ENCODE measurements around the gene PLEKHA8. TPM values are rescaled to one million over a fixed set of nuclear protein-coding genes. Genes with fewer than 3 reads are reported as not detected.

The PLEKHA8 gene
- total and polyA plus RNA-seq, 10 of the 15 experiments (the other 5 are each of a cell fraction or from before 2014, with no cell fraction given): 1.1 to 13.2 (median 5.7) TPM

GRCh38 chr7:30018451-30018850 is 9.8 kb upstream of the PLEKHA8 start:
- no peak for TF ChIP-seq USF2 (IDR thresholded peaks at IDR 0.05; ENCODE audit: borderline replicate concordance, low read depth, low read length)
- DNase-seq (ENCODE audit: low read depth, low spot score): no peak
- RAD21 ChIA-PET (ENCODE audit: unreplicated experiment): no interaction called here
- SMC1A ChIA-PET (ENCODE audit: uncharacterized antibody, unreplicated experiment): no interaction called here
- Histone ChIP-seq H3K27me3 (replicated peaks in 1 of 2; ENCODE audit: control insufficient read depth in 2 of 2, insufficient read depth in 2 of 2, low read length in 1 of 2) (no peaks in the 10 kb centered on the region), H3K36me3 (ENCODE audit: control insufficient read depth in 2 of 2, insufficient read depth in 2 of 2, low read length in 1 of 2) (peaks cover 0 to 4% of the 10 kb centered on the region in 2 experiments; a peak in 2 of 4 replicates), H2AFZ (ENCODE audit: control insufficient read depth, low read depth, low read length) (no peak overlapping the region), H4K20me1 (ENCODE audit: control insufficient read depth, insufficient read depth) (no peaks in the 10 kb centered on the region), H3K4me1 (ENCODE audit: control insufficient read depth, insufficient read depth, low read length) (peaks cover 11% of the 10 kb centered on the region; the same call in 1 of the 2 replicates), H3K4me2 (ENCODE audit: control insufficient read depth, insufficient read depth) (no peak overlapping the region), H3K27ac (ENCODE audit: control insufficient read depth, insufficient read depth) (no peak overlapping the region), H3K79me2 (ENCODE audit: control insufficient read depth, insufficient read depth, low read length) (peaks cover 5% of the 10 kb centered on the region), H3K4me3 (no peak overlapping the region), H3K9ac (ENCODE audit: control insufficient read depth, insufficient read depth, low read length) (no peak overlapping the region), H3K9me3 (replicated peaks; ENCODE audit: control insufficient read depth, insufficient read depth, low read length) (no peaks in the 10 kb centered on the region)
- CTCF ChIA-PET: no interaction called here
- ATAC-seq: no peak
- no peak for FAIRE-seq
- in situ Hi-C loops (cut with MboI): no loop called here
- POLR2A ChIA-PET: no interaction called here
- intact Hi-C loops (cut with micrococcal nuclease; ENCODE audit: unreplicated experiment): no loop called here
- BruUV-seq (replicated peaks): no TSS peak

GRCh38 chr7:30019387-30019786 is 8.8 kb upstream of the PLEKHA8 start:
- Histone ChIP-seq H3K4me3 (no peak overlapping the region), H3K9me3 (replicated peaks; ENCODE audit: control insufficient read depth, insufficient read depth, low read length) (no peaks in the 10 kb centered on the region), H3K36me3 (ENCODE audit: control insufficient read depth in 2 of 2, insufficient read depth in 2 of 2, low read length in 1 of 2) (peaks cover 0 to 4% of the 10 kb centered on the region in 2 experiments; a peak in 1 of 4 replicates), H3K9ac (ENCODE audit: control insufficient read depth, insufficient read depth, low read length) (no peak overlapping the region), H3K79me2 (ENCODE audit: control insufficient read depth, insufficient read depth, low read length) (peaks cover 10% of the 10 kb centered on the region), H3K27me3 (replicated peaks in 1 of 2; ENCODE audit: control insufficient read depth in 2 of 2, insufficient read depth in 2 of 2, low read length in 1 of 2) (no peaks in the 10 kb centered on the region), H4K20me1 (ENCODE audit: control insufficient read depth, insufficient read depth) (no peaks in the 10 kb centered on the region), H3K4me2 (ENCODE audit: control insufficient read depth, insufficient read depth) (no peak overlapping the region), H3K4me1 (ENCODE audit: control insufficient read depth, insufficient read depth, low read length) (peaks cover 11% of the 10 kb centered on the region), H3K27ac (ENCODE audit: control insufficient read depth, insufficient read depth) (no peak overlapping the region), H2AFZ (ENCODE audit: control insufficient read depth, low read depth, low read length) (no peak overlapping the region)
- no peak for FAIRE-seq
- intact Hi-C loops (cut with micrococcal nuclease; ENCODE audit: unreplicated experiment): no loop called here
- no peak for DNase-seq (ENCODE audit: low read depth, low spot score)
- RAD21 ChIA-PET (ENCODE audit: unreplicated experiment): interaction anchor here (0.9 to 1.4 kb wide), 2 partner anchors 17 to 42 kb away, joined by 3 to 6 read pairs; no protein-coding TSS in a partner anchor
- no TSS peak for BruUV-seq (replicated peaks)
- peak; percentile 69 for ATAC-seq
- SMC1A ChIA-PET (ENCODE audit: uncharacterized antibody, unreplicated experiment): interaction anchor here (0.7 to 1.6 kb wide), 4 partner anchors 11 to 151 kb away, joined by 3 to 14 read pairs (median 4); no protein-coding TSS in a partner anchor
- POLR2A ChIA-PET: interaction anchor here (1.1 kb wide), 1 partner anchor 31 kb away, joined by 3 read pairs; no protein-coding TSS in a partner anchor
- WGBS (ENCODE audit: insufficient coverage, insufficient replicate concordance, low lambda C conversion rate, missing lambda C conversion rate): 94% methylated on average over 1 of the region's 1 CpG
- in situ Hi-C loops (cut with MboI): no loop called here
- TF ChIP-seq HCFC1 (IDR thresholded peaks at IDR 0.05; ENCODE audit: low read length) (no peak), KAT2A (conservative IDR thresholded peaks at IDR 0.05; ENCODE audit: control insufficient read depth, low read depth, low read length) (no peak), GATAD2B (conservative IDR thresholded peaks at IDR 0.05; ENCODE audit: low read depth) (no peak), ASH2L (IDR thresholded peaks at IDR 0.05; ENCODE audit: borderline replicate concordance, low read depth) (no peak), SMAD5 (IDR thresholded peaks at IDR 0.05; ENCODE audit: low read depth) (no peak), RBBP5 (conservative IDR thresholded peaks at IDR 0.05) (no peak), CTCF (IDR thresholded peaks at IDR 0.05 in 2 of 3, conservative IDR thresholded peaks at IDR 0.05 in 1 of 3; ENCODE audit: control insufficient read depth in 2 of 3, extremely low read depth in 1 of 3, insufficient read depth in 1 of 3, low read depth in 3 of 3, low read length in 3 of 3) (peak in 2 of 3 experiments; percentile 6 to 35; a peak in 2 of 6 replicates), FOXM1 (IDR thresholded peaks at IDR 0.05; ENCODE audit: low read depth, low read length) (no peak), RAD21 (IDR thresholded peaks at IDR 0.05; ENCODE audit: insufficient read depth, low read depth, low read length) (peak; percentile 32; the same call in 1 of the 2 replicates)
- CTCF ChIA-PET: interaction anchor here (0.9 to 1.3 kb wide), 5 partner anchors 17 to 55 kb away, joined by 3 to 23 read pairs (median 4); no protein-coding TSS in a partner anchor
